GM21576 (cell line): Measurements from ENCODE around the gene ZC3H18.
"Not testable (repeated sequence)": the region's sequence is repeated elsewhere in the genome, so short reads cannot be mapped to it uniquely, and the experiment has no call there.

Experiments used
- ATAC-seq: cut with Tn5 transposase; IDR thresholded peaks from one replicate; pipeline ENCODE4 v1.9.1; 2021; ENCODE audit warnings: mild to moderate bottlenecking, moderate library complexity; ENCODE audit not compliant: unreplicated experiment

The ZC3H18 gene

DNA sequence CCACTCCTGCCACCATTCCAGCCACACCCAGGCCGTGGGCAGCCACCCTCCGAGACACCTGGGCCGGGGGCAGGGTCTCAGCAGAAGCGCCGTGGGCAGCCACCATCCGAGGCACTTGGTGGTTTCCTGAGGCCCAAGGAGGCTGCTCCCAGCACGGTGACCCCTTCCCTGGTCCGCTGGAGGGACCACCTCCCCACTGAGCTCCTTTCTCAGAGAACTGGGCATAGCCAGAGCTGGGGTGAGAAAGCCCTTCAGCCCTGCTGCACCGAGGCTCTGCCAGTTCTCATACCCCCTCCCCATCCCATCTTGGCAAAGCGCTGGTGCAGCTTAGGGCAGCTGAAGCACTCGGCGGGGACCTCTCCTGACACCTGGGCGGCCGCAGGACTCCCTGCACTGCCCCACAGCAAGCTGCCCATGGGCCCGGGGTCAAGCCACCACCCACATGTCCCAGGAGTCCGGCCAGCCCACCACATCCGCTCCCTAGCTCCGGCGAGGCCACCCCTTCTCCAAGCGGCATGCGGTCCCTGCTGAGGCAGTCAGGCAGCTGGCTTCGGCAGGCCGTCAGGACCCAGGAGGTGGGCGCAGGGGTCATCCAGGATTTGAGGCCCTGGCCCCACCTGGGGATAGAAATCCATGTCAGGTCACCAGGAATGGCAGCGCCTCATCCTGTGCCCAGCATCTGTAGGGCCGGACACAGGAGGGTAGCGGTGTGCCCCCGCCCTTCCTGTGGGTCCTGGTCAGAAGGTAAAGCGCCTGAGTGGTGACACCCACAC, 82.0 kb downstream of the ZC3H18 start:
- ATAC-seq = no peak

DNA sequence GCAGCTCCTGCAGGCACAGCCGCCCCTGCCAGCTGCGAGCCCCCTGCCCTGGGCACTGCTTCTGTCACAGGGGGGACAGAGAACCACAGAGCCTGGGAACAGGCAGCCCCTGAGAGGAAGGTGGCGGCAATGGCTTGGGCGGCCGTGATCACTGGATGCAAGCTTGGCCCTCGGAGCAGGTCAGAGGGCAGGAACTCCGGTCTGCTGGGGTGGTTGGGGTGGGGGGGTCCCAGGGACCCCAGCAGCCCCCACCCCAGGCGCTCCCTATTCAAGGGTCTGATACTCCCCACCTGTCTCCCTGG, 82.5 kb downstream of the ZC3H18 start:
- no peak for ATAC-seq

DNA sequence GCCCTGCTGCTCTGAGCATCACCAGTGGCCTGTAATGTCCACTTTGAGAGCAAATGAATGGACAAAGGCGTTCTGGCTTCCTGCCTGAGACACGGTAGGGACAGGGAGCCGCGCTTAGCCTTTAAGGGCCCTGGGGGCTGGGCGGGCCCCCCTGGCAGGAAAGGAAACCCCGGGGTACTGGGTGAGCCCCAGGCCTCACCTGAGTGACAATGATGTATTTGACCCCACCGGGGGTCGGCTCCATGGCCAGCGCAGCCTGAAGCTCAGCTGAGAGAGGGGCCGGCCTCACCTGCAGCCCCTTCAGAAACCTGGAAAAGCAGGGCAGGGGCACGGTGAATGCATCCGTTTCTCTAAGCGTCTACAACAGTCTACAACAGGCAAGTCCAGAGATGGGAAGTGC, 82.9 kb downstream of the ZC3H18 start:
- ATAC-seq = no peak

DNA sequence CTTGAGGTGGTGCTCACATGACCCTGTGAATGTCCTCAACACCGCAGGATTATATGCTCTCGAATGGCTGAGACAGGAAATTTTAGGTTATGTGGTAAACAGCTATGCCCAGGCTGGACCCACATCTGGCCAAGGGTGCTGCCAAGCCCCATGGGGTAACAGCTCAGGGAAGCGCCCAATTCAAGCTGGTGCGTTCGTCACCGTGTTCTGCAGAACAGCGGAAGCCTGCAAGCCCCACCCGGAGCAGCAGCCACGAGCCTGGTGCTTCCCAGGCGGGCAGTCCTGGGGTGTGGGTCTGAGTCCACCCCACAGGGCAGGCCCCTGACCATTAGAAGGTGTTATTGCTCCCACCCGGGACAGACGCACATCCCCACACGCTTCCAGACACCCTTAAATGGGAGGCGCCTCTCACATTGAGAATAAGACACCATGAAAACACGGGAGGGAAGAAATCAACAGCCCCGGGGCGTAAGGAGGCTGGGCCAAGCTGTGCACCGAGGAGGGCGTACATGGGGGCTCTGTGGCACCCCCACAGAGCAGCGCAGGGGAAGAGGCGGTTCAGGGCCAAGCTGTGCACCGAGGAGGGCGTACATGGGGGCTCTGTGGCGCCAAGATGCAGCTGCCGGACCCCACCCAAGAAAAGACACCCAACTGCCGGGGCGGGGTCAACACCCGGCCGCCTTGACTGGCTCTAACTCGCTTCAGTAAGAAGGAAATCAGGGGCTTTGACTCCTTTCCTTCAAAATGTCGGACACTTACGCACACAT, 83.6 kb downstream of the ZC3H18 start:
- no peak for ATAC-seq

DNA sequence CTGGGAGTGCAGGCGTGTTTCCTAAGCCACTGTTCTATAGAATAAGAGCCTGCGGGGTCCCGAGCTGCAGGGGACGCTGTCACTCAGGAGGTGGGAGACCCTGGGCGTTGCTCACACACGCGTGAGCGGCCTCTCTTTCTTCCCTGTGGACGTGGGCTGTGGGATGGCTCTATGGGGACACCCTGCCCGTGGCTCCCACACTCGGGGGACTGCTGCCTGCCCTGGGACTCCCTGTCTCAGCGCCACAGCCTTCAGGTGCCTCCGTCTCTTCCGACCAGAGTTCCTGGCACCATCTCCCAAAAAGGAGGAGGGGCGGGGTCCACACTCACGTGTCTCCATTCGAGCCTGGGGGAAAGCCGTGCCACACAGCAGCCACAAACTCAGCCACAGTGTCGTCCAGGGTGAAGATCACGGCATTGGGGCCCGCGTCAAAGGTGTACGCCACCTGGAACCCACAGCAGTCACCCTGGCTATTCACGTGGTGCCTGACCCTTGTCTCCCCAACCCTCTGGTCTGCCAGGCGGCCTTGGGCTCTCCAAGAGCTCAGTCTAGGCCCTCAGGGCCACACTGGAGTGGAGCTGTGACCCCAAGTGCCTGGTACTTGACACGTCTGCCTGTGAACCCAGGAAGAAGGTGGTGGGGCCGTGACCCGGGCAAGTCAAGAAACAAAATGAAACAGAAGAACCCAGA, 84.3 kb downstream of the ZC3H18 start:
- no peak for ATAC-seq

DNA sequence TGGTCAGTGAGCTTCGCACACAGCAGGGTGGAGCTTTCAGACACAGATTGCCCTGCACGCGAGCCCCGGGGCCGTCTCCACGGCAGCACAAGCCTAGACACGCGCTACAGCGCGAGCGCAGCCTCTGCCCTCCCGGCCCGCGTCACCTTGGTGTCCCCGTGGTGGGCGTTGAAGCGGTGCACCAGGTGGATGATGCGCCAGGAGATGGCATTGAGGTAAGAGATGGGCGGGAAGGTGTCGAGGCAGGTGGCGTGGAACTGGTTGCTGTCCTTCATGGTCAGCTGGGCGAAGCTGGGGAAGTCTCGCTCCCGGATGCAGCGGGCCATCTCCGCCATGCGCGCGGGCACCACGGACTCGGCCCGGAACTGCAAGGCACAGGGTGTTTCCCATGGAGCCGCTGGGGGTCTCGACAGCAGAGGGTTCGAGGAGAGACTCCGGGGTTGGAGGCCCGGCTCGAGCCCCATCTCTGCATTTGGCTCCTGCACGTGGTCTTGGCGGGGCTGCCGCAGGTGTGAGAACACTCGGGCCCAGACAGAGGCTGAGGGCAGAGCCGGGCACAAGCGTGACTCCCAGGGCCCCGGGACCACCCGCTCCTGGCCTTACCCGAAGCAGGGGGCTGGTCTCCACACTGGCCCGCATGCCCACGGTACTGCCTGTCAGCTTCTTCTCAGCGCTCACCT, 85.0 kb downstream of the ZC3H18 start:
- no peak for ATAC-seq

DNA sequence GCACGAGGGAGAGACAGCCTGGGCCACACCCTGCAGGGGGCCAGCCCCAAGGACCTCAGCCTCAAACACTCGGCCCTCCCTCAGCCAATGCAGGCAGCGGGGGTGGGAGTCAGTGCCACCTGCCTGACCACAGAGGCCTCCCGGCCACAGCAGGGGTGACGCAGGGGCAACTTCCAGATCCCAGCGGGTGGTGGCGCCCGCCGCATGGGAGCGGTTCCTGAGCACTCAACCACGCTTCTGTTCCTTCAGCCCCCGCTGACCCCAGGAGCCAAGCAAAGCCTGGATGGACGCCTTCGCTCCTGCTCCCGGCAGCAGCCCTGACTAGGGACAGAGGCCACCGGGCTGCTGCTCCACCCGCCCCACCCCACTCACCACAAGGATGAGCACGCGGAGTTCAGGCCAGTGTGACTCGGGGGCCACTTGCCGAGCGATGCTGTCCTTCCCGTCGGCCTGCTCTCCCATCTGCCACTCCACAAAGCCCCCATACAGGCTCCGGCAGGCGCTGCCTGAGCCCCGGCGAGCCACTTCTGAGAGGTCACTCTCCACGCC, 85.6 kb downstream of the ZC3H18 start:
- ATAC-seq = no peak

DNA sequence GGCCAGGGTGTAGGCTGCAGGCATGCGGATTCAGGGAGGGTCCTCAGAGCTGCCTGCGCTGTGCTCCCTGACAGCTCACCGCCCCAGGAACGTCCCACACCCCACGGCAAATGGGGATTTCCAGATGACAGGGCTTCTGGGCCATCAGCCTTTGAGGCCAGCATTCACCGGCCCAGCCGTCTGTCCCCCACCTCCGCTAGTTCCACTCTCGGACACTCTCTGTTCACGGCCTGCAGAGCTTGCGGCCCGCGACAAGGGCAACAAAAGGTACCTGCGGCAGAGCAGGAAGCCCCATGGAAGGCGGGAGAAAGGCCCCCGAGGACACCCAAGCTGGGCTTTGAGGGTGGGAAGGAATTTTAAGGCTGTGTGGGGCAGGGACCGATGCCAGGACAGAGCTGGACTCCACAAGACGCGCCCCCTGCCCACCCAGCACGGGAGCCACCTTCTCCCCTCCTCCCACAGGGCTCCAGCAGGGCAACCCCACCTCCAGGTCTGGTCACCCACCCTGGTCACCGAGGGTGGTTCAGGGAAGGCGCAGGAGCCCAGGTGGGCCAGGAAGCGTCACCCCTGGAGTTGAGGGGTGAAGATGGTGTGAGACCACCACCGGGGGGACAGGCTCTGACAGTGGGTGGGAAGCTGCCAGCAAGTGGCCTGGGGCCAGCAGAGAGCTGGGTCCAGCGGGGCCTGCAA, 86.2 kb downstream of the ZC3H18 start:
- no peak for ATAC-seq

DNA sequence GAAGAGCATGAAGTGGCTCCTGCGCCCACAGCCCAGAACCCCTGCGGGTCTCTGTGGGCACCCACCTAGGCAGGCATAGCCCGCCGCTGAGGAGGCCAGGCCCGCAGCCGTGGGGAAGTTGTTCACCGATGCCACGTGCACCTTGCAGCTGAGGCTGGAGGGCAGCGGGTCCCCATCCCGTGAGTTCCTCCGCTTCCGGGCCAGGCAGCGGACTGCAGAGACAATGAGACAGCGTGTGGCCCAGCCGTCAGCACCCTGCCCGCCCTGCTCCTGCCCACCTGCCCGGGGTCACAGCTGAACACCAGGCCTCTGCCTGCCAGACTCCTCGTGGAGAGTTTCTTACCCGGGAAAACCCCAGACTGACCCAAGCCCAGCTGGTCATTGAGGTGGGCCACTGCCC, 87.2 kb downstream of the ZC3H18 start:
- no peak for ATAC-seq

DNA sequence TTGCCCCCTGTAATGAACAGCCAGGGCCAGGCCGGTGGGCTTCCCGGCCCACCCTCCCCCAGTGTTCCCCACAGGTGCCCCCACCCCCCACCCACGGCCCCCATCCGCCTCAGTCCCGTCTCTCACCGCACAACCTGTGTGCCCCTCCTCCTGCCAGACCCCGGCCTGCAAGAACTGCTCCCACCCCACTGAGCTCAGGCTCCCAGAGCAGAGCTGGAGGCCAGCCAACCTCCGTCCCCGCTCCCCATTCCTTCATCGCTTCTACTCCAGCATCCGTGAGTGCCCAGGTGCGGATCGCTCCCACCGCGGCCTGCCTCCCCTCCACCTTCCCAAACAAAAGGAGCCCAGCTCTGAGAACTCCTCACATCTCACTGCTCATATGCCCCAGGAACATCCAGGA, 88.5 kb downstream of the ZC3H18 start:
- no peak for ATAC-seq

DNA sequence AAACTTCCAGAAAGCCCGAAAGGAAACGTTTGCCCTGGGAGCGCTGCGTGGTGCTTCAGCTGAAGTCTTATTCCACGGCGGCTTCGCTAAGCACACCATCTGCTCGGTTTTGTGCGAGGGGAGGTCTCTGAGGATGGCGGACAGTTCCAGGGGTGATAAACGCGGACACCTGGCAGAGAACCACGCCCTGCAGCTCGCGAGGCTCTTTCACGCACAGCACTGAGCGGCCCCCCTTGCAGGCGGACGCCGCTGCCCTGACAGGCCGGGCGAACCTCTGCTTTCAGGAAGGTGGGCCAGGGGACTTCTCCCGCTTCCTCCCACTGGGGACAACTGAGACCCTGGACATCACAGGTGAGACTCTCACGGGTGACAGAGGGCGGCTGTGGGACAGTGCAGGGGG, 89.0 kb downstream of the ZC3H18 start:
- no peak for ATAC-seq

DNA sequence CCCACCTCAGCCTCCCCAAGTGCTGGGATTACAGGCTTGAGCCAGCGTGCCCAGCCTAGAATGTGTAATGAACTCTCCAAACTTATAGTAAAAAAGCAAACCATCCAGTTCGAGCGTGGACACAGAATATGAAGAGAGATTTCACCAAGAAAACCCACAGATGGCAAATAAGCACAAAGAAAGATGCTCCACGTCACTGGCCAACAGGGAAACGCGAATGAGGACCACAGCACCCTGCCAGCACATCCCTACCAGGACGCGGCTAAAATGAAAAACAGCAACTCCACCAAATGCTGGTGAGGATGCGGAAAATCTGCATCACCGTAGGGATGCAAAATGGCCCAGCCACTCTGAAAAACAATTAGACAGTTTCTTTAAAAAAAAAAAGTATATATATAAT, 91.3 kb downstream of the ZC3H18 start:
- ATAC-seq = no peak

DNA sequence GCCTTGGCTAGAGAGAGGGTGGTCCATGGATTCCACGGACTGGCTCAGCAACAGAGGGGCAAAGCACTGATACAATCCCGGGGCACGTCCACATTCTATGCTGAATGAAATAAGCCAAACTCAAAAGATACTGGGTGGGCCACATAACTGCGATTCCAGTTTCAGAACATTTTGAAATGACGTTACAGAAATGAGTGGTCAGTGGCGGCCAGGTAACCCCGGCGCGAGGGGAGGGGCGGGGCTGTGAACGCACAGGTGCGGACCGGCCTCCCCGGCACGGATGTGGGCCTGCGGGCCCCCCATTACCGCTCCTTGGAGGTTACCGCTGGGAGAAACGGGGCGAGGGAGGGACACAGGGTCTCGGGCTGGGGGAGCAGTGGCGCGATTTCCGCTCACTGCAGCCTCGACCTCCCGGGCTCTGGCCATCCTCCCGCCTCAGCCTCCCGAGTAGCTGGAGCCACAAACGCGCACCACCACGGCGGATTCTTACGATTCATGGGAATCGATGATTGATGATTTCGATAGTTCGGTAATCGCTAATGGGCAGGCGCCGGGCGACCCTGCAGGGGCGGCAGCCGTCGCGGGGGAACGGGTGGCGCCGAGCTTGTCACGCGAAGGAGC, 92.1 kb downstream of the ZC3H18 start:
- ATAC-seq = no peak

DNA sequence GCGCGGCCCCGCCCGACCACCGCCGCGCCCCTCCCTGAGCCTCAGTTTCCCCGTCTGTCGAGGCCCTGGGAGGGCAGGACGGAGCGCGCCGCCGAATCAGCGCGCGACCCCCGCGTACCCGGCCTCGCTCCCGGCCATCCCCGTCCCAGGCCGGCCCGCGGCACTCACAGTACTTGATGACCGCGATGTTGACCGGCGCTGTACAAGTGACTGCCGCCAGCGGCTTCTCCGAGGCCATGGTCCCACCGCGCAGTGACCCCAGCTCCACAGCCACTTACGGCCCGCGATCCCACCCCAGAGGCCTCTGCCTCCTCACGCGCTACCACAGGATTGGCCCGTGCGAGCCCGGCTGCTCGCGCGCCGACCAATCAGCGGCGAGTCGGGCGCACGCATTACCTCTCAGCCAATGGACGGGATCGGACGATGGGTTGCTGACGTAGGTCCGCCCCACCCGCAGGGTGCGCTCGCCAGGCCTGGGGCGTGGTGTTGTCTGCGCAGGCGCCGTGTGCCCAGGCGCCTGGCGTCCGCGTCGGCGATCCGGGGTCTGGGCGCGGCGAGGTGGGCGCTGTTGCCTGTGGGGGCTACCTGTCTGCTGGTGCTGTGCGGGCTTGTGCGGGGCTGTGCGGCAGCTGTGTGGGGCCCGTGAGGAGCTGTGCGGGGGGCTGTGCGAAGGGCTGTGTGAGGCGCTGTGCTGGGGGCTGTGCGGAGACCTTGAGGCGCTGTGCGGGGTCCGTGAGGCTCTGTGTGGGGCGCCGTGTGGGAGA, 92.8 kb downstream of the ZC3H18 start, which contains the start of gene MVD:
MVD (minus strand) TSS at position 249 of the 764 bp plus-strand sequence; CDS start at position 238, 11 bp downstream.
- ATAC-seq = peak; percentile 93

DNA sequence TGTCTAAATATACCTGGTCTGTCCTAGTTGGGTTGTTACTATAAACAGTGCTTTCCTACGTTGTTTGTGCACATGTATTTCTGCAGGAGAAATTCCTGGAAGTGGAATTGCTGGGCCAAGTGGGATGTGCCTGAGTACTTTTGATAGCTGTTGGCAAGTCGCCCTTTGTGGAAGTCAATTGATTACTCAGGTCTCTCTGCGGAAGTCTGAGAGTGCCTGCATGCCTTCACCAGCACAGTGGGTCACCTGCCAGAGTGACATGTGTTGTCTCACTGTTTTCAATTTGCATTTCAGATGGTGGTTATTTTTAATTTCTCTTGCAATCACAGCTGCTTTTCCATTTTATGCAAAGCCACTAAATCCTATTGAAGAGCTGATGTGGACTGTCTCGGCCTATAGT, 94.9 kb downstream of the ZC3H18 start:
- ATAC-seq = no peak

DNA sequence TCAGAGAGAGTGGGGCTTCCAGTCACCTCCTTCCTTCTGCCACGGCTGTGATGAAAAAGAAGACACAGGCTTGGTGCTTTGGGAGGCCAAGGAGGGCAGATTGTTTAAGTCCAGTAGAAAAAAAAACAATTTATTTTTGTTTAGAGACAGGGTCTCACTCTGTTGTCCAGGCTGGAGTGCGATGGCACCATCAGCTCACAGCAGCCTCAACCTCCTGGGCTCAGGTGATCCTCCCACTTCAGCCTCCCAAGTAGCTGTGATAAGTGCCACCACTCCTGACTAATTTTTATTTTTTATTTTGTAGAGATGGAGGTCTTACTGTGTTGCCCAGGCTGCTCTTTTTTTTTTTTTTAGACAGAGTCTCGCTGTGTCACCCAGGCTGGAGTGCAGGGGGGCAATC, 95.4 kb downstream of the ZC3H18 start:
- no peak for ATAC-seq

DNA sequence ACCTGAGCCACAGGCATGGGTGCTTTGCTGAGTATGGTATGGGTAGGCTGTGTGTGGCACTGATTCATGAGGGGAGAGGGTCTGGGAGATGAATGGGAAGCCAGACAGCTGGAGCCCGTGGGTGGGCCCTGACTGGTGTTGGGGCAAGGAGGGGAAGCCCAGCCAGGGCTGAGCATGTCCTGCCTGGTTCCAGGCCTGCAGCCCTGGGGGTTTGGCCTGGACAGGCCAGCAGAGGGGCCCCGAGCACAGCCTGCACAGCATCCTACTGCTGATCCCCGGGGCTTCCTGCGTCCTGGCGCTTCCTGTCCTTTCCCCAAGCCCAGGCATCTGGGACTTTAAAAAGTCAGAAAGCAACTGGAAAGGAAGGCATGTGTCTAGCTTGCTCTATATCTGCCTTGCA, 97.3 kb downstream of the ZC3H18 start:
- no peak for ATAC-seq

DNA sequence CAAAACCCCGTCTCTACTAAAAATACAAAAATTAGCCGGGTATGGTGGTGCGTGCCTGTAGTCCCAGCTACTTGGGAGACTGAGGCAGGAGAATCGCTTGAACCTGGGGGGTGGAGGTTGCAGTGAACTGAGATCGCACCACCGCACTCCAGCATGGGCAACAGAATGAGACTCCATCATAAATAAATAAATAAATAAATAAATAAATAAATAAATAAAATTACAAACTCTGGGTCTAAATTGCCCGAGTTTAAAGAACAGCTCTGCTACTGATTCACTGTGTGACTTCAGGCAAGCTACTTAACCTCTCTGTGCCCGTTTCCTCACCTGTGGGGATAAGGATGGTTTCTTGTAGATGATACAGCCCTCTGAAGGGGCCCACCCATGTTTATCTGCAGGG, 99.3 kb downstream of the ZC3H18 start:
- ATAC-seq = not testable (repeated sequence)

DNA sequence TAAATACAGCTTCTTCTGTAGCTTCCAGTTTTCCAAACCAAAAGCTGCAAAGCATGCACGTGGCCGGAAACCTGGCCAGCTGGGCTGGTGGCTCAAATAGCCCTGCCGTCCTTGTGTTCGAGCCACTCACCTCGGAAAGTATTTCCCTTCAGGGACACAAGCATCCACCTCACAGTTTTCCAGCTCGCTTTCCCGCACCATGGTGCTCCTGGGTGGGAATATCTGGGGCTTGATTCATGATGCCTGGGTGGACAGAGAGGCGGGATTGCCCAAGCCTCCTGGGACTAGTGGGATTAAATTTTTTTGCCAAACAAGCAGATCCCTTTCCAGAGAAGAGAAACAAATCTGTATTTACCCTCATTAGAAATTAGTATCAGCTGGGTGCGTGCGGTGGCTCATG, 99.8 kb downstream of the ZC3H18 start:
- ATAC-seq = no peak
